Neutrophil (primary cell): ENCODE results near the gene SF3B5.

Experiments used
- H3K27ac ChIP-seq: fragments of 200-600 bp; sonication (generic); 2 replicates; pipeline ENCODE4 v1.5.1; 2016; ENCODE audit warnings: mild to moderate bottlenecking, moderate library complexity
- H3K27me3 ChIP-seq: fragments of 200-600 bp; sonication (generic); 2 replicates; pipeline ENCODE4 v1.6.0; 2016; ENCODE audit warnings: mild to moderate bottlenecking
- H3K36me3 ChIP-seq: fragments of 200-600 bp; sonication (generic); 2 replicates; pipeline ENCODE4 v1.5.1; 2017
- H3K4me1 ChIP-seq, 2 experiments: fragments of 200-600 bp in 1 of 2; sonication (generic) in 1 of 2; 1 replicate in 1 of 2; 2 replicates in 1 of 2; pipeline versions ENCODE4 v1.5.1 to v1.6.1; 2013 to 2016; ENCODE audit warnings: low read depth in 1 of 2, low read length in 1 of 2, mild to moderate bottlenecking in 1 of 2, moderate library complexity in 1 of 2; ENCODE audit not compliant: control insufficient read depth in 1 of 2, insufficient read depth in 1 of 2
- H3K4me3 ChIP-seq, 2 experiments: fragments of 200-600 bp in 1 of 2; sonication (generic) in 1 of 2; 1 replicate in 1 of 2; 2 replicates in 1 of 2; pipeline ENCODE4 v1.5.1; 2013 to 2016; ENCODE audit warnings: low read depth in 1 of 2, low read length in 1 of 2, mild to moderate bottlenecking in 1 of 2, moderate library complexity in 1 of 2
- H3K9me3 ChIP-seq: fragments of 200-600 bp; sonication (generic); 2 replicates; pipeline ENCODE4 v1.5.1; 2016
- CTCF ChIP-seq: fragments of 200-600 bp; sonication (generic); IDR thresholded peaks from 2 replicates; pipeline ENCODE4 v1.5.1; 2016; ENCODE audit warnings: antibody characterized with exemption

The SF3B5 gene

GRCh38 chr6:144073024-144073423, 22.3 kb downstream of the SF3B5 start:
- no peak for TF ChIP-seq CTCF
- H3K9me3 ChIP-seq = no peaks in the 10 kb centered on the region
- no peak overlapping the region for H3K4me3 ChIP-seq
- H3K36me3 ChIP-seq = no peaks in the 10 kb centered on the region
- H3K27ac ChIP-seq = no peak overlapping the region
- H3K4me1 ChIP-seq = no peaks in the 10 kb centered on the region
- no peaks in the 10 kb centered on the region for H3K27me3 ChIP-seq

GRCh38 chr6:144069506-144069905, 25.9 kb downstream of the SF3B5 start:
- no peak for TF ChIP-seq CTCF
- no peaks in the 10 kb centered on the region for H3K27me3 ChIP-seq
- H3K4me1 ChIP-seq = peaks cover 8 to 11% of the 10 kb centered on the region in 2 experiments

GRCh38 chr6:144068794-144069193, 26.6 kb downstream of the SF3B5 start:
- Histone ChIP-seq H3K27ac (no peak overlapping the region), H3K27me3 (no peaks in the 10 kb centered on the region), H3K9me3 (no peaks in the 10 kb centered on the region), H3K4me1 (peaks cover 8 to 11% of the 10 kb centered on the region in 2 experiments), H3K36me3 (no peaks in the 10 kb centered on the region), H3K4me3 (no peak overlapping the region)
- no peak for TF ChIP-seq CTCF

More at GRCh38 chr6:144069506-144069905, 25.9 kb downstream of the SF3B5 start:
- Histone ChIP-seq H3K27ac (no peak overlapping the region), H3K36me3 (no peaks in the 10 kb centered on the region), H3K9me3 (no peaks in the 10 kb centered on the region), H3K4me3 (no peak overlapping the region)

GRCh38 chr6:144066741-144067484, 28.5 kb downstream of the SF3B5 start:
- Histone ChIP-seq H3K4me3 (no peak overlapping the region), H3K36me3 (no peaks in the 10 kb centered on the region), H3K27ac (no peak overlapping the region), H3K9me3 (no peaks in the 10 kb centered on the region), H3K27me3 (no peaks in the 10 kb centered on the region), H3K4me1 (peaks cover 18 to 23% of the 10 kb centered on the region in 2 experiments)
- TF ChIP-seq CTCF = no peak

GRCh38 chr6:144066255-144066654, 29.1 kb downstream of the SF3B5 start:
- Histone ChIP-seq H3K27ac (no peak overlapping the region), H3K36me3 (no peaks in the 10 kb centered on the region), H3K4me1 (peaks cover 18 to 23% of the 10 kb centered on the region in 2 experiments), H3K9me3 (no peaks in the 10 kb centered on the region), H3K27me3 (no peaks in the 10 kb centered on the region), H3K4me3 (no peak overlapping the region)
- no peak for TF ChIP-seq CTCF
